NB4 (cell line): ENCODE data around the gene PLEKHG3.

ENCODE experiments used
- CTCF ChIP-seq: IDR thresholded peaks from one replicate; pipeline ENCODE4 v1.5.1; 2012; ENCODE audit warnings: low read depth, low read length
- MYC ChIP-seq: IDR thresholded peaks from 2 replicates; pipeline ENCODE4 v1.6.1; 2011; ENCODE audit warnings: low read depth, low read length
- POLR2A ChIP-seq: IDR thresholded peaks from 2 replicates; pipeline ENCODE4 v1.6.1; 2011; ENCODE audit warnings: mild to moderate bottlenecking; ENCODE audit not compliant: insufficient read length; ENCODE audit errors: extremely low read depth

- TF ChIP-seq CTCF = no peak
- no peak for TF ChIP-seq POLR2A
- TF ChIP-seq MYC = no peak
Observed at GRCh38 chr14:64721899-64722298, 17.7 kb downstream of the PLEKHG3 start.
